Karpas-422 (cell line): Measurements from ENCODE around the gene PPP2R5A. TPM values are rescaled to one million over a fixed set of nuclear protein-coding genes. Genes with fewer than 3 reads are reported as not detected.
"Not testable (repeated sequence)": the region's sequence is repeated elsewhere in the genome, so short reads cannot be mapped to it uniquely, and the experiment has no call there.

Experiments used
- DNase-seq: peaks from one replicate; pipeline ENCODE4 v3.0.0-alpha.2; 2015
- H2AFZ ChIP-seq: fragments of 200-600 bp; sonication (generic); 2 replicates; pipeline ENCODE4 v1.6.1; 2014; ENCODE audit warnings: antibody characterized with exemption, low read length, mixed read lengths
- H3K27ac ChIP-seq: fragments of 200-600 bp; sonication (generic); 2 replicates; pipeline ENCODE4 v1.5.1; 2014; ENCODE audit warnings: mild to moderate bottlenecking, low read length, moderate library complexity
- H3K27me3 ChIP-seq: fragments of 200-600 bp; sonication (generic); 2 replicates; pipeline ENCODE4 v1.6.1; 2014; ENCODE audit warnings: low read length, mixed read lengths
- H3K36me3 ChIP-seq: fragments of 200-600 bp; sonication (generic); 2 replicates; pipeline ENCODE4 v1.6.1; 2014; ENCODE audit warnings: low read length, mixed read lengths; ENCODE audit not compliant: insufficient read depth
- H3K4me1 ChIP-seq: fragments of 200-600 bp; sonication (generic); 2 replicates; pipeline ENCODE4 v1.6.1; 2014; ENCODE audit warnings: mild to moderate bottlenecking, low read length, mixed read lengths
- H3K4me2 ChIP-seq: fragments of 200-600 bp; sonication (generic); 2 replicates; pipeline ENCODE4 v1.6.1; 2014; ENCODE audit warnings: low read length, low read depth, mild to moderate bottlenecking; ENCODE audit not compliant: poor library complexity, severe bottlenecking
- H3K4me3 ChIP-seq: fragments of 200-600 bp; sonication (generic); 2 replicates; pipeline ENCODE4 v1.5.1; 2014; ENCODE audit warnings: mild to moderate bottlenecking, antibody characterized with exemption, low read length, mixed read lengths
- H3K79me2 ChIP-seq: fragments of 200-600 bp; sonication (generic); 2 replicates; pipeline ENCODE4 v1.6.1; 2014; ENCODE audit warnings: mild to moderate bottlenecking, low read length, mixed read lengths
- H3K9ac ChIP-seq: fragments of 200-600 bp; sonication (generic); 2 replicates; pipeline ENCODE4 v1.6.0; 2014; ENCODE audit warnings: low read length
- H3K9me2 ChIP-seq: fragments of 200-600 bp; sonication (generic), shearing (Covaris generic); replicated peaks from 2 replicates; pipeline ENCODE4 v1.6.0; 2014; ENCODE audit warnings: mild to moderate bottlenecking, low read length, moderate library complexity; ENCODE audit not compliant: insufficient read depth
- H3K9me3 ChIP-seq: fragments of 300-700, 200-600 bp; sonication (generic); 2 replicates; pipeline ENCODE4 v1.6.1; 2014; ENCODE audit warnings: low read length, mixed read lengths
- H4K20me1 ChIP-seq: fragments of 200-600 bp; sonication (generic); 2 replicates; pipeline ENCODE4 v1.6.1; 2014; ENCODE audit warnings: mild to moderate bottlenecking, antibody characterized with exemption, low read length, low read depth; ENCODE audit not compliant: insufficient read depth
- total RNA-seq: library from RNA; depleted of rRNA; stranded (reverse); fragments of >200 nt; shearing (Covaris generic); gene quantifications from 2 replicates; pipeline ENCODE4 v1.2.3, GENCODE V29; 2014; ENCODE audit warnings: low replicate concordance

PPP2R5A gene
- total RNA-seq, 1 experiment from 2014 or later, result 41.6 TPM

DNA sequence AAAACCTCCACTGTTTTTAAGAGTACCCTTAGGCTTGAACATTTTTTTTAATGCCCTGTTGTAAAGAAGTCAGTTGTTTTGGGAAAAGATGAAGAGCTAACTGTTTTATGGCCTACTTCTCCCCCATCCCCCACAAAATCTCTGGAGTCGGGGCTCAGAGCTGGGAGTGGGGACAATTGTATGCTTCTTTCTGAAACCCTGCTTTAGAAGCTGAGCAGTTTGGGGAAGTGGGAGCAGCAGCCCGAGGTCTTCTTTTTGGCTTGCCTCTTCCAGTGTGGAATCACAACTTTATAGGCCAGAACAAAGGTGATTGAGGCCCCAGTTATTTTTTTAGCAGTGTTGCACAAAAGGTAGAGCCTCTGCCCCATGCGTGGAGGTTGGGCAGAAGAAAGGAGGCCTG lies 25.2 kb downstream of the PPP2R5A start:
- Histone ChIP-seq H3K4me1 (no peaks in the 10 kb centered on the region), H3K9me2 (no peaks in the 10 kb centered on the region), H3K27ac (no peak overlapping the region), H3K79me2 (peaks cover 94% of the 10 kb centered on the region), H2AFZ (no peak overlapping the region), H4K20me1 (no peaks in the 10 kb centered on the region), H3K27me3 (no peaks in the 10 kb centered on the region), H3K4me3 (no peak overlapping the region), H3K4me2 (no peak overlapping the region), H3K9me3 (no peaks in the 10 kb centered on the region), H3K9ac (no peak overlapping the region), H3K36me3 (peaks cover 19% of the 10 kb centered on the region)
- no peak for DNase-seq

DNA sequence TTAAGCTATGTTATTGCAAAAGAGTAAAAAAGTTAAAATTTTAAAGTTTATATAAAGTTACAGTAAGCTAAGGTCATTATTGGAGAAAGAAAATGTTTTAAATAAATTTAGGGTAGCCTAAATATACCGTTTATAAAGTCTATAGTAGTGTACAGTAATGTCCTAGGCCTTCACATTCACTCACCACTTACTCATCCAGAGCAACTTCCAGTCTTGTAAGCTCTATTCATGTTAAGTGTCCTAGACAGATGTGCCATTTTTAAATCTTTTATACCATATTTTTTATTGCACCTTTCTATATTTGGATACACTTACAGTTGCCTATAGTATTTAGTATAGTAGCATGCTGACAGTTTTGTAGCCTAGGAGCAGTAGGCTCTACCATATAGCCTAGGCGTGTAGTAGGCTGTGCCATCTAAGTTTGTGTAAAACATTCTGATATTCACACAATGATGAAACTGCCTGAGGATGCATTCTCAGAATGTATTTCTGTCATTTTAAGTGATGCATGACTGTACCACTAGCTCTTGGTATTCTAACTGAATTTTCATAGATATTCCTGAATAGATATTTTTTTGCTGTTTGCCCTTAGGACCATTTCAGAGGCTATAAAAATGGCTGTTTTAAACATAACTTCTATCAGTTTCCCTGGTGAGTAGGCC lies 26.8 kb downstream of the PPP2R5A start:
- no peaks in the 10 kb centered on the region for H3K27me3 ChIP-seq
- peaks cover 96% of the 10 kb centered on the region for H3K79me2 ChIP-seq
- H3K4me2 ChIP-seq, result no peak overlapping the region
- H3K9ac ChIP-seq, result no peak overlapping the region
- H3K9me3 ChIP-seq, result no peaks in the 10 kb centered on the region
- H2AFZ ChIP-seq, result no peak overlapping the region
- H3K4me1 ChIP-seq, result no peaks in the 10 kb centered on the region
- H3K27ac ChIP-seq, result no peak overlapping the region
- no peaks in the 10 kb centered on the region for H3K9me2 ChIP-seq
- H3K4me3 ChIP-seq, result no peak overlapping the region
- DNase-seq, result no peak
- no peaks in the 10 kb centered on the region for H4K20me1 ChIP-seq
- peaks cover 19% of the 10 kb centered on the region for H3K36me3 ChIP-seq

DNA sequence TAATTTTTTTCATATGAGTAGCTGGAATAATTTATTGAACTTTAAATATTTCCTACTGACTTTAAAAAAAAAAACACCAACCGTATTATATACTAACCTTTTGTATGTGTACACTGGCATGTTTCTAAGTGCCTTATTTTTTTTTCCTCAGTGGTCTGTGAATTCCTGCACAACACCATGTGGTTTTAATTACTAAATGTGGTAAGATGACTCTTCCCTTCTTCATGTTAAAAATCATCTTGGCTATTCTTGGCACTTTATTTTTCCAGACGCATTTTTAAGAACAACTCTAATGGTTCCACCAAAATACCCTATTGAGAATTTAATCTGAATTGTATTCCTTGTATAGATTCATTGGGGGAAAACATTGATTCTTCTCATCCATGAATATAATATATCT lies 28.4 kb downstream of the PPP2R5A start:
- no peaks in the 10 kb centered on the region for H3K9me3 ChIP-seq
- no peak overlapping the region for H3K9ac ChIP-seq
- no peaks in the 10 kb centered on the region for H3K9me2 ChIP-seq
- no peak overlapping the region for H3K4me2 ChIP-seq
- peaks cover 96% of the 10 kb centered on the region for H3K79me2 ChIP-seq
- no peak for DNase-seq
- H3K4me1 ChIP-seq, result no peaks in the 10 kb centered on the region
- H3K27me3 ChIP-seq, result no peaks in the 10 kb centered on the region
- H3K36me3 ChIP-seq, result peaks cover 19% of the 10 kb centered on the region
- no peak overlapping the region for H3K27ac ChIP-seq
- no peaks in the 10 kb centered on the region for H4K20me1 ChIP-seq
- H2AFZ ChIP-seq, result no peak overlapping the region
- H3K4me3 ChIP-seq, result no peak overlapping the region

DNA sequence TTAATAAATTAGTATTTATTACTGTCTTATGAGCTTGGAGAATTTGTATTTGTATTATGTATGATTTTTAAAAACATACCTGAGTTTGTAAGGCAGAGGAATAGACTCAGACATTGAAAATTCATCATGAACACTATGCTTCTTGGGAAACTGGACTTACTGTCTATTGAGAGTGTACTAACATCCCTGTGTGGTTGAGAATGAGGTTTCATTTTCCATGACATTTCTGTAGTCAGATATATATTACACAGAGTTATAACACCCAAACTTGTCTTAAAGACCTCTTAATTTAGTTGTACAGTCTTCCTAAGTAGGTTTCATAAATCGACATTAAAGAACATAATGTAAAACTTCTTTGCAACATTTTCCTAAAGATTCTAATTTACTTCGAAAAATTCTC lies 30.0 kb downstream of the PPP2R5A start:
- no peak overlapping the region for H3K4me2 ChIP-seq
- no peak overlapping the region for H2AFZ ChIP-seq
- DNase-seq, result no peak
- H3K36me3 ChIP-seq, result peaks cover 16% of the 10 kb centered on the region
- H3K9ac ChIP-seq, result no peak overlapping the region
- H3K4me3 ChIP-seq, result no peak overlapping the region
- no peaks in the 10 kb centered on the region for H3K4me1 ChIP-seq
- H3K79me2 ChIP-seq, result peaks cover 88% of the 10 kb centered on the region
- no peaks in the 10 kb centered on the region for H3K9me3 ChIP-seq
- no peak overlapping the region for H3K27ac ChIP-seq
- H3K27me3 ChIP-seq, result no peaks in the 10 kb centered on the region
- no peaks in the 10 kb centered on the region for H4K20me1 ChIP-seq
- no peaks in the 10 kb centered on the region for H3K9me2 ChIP-seq

DNA sequence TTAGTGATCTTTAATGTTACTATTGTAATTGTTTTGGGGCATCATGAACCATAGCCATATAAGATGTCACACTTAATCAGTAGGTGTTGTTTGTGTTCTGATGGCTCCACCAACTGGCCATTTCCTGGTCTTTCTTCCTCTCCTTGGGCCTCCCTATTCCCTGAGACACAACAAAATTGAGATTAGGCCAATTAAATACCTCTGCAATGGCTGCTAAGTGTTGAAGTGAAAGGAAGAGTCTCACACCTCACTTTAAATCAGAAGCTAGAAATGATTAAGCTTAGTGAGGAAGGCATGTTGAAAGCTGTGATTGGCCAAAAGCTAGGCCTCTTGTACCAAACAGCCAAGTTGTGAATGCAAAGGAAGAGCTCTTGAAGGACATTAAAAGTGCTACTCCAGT lies 30.7 kb downstream of the PPP2R5A start:
- Histone ChIP-seq H3K36me3 (peaks cover 16% of the 10 kb centered on the region), H3K27ac (no peak overlapping the region), H3K4me3 (no peak overlapping the region), H3K9me2 (no peaks in the 10 kb centered on the region), H3K9me3 (no peaks in the 10 kb centered on the region), H3K9ac (no peak overlapping the region), H3K4me1 (no peaks in the 10 kb centered on the region), H2AFZ (no peak overlapping the region), H3K4me2 (no peak overlapping the region), H3K79me2 (peaks cover 81% of the 10 kb centered on the region), H4K20me1 (no peaks in the 10 kb centered on the region), H3K27me3 (no peaks in the 10 kb centered on the region)
- peak; percentile 49 for DNase-seq

DNA sequence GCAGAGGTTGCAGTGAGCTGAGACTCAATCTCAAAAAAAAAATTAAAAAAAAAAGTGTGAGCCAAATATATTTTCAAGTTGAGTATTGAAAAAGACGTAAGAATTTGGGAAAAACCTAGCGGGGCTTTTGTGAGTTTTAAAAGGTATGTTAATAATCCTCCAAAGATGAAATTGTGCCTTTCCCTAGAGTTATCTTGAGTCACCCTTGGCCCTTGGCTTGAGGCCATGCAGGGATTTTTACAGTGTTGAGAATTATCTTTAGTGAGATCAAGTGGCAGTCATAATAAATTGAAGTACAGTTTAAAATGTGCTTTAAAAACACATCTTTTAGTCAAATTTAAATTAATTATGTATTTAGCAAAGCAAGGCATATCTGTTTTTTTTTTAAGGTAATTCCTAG lies 32.7 kb downstream of the PPP2R5A start:
- DNase-seq, result no peak
- H2AFZ ChIP-seq, result no peak overlapping the region
- H3K9me2 ChIP-seq, result no peaks in the 10 kb centered on the region
- no peaks in the 10 kb centered on the region for H4K20me1 ChIP-seq
- H3K27ac ChIP-seq, result no peak overlapping the region
- H3K4me1 ChIP-seq, result no peaks in the 10 kb centered on the region
- H3K4me2 ChIP-seq, result no peak overlapping the region
- H3K4me3 ChIP-seq, result no peak overlapping the region
- no peak overlapping the region for H3K9ac ChIP-seq
- peaks cover 68% of the 10 kb centered on the region for H3K79me2 ChIP-seq
- H3K36me3 ChIP-seq, result peaks cover 8% of the 10 kb centered on the region
- no peaks in the 10 kb centered on the region for H3K27me3 ChIP-seq
- H3K9me3 ChIP-seq, result no peaks in the 10 kb centered on the region

DNA sequence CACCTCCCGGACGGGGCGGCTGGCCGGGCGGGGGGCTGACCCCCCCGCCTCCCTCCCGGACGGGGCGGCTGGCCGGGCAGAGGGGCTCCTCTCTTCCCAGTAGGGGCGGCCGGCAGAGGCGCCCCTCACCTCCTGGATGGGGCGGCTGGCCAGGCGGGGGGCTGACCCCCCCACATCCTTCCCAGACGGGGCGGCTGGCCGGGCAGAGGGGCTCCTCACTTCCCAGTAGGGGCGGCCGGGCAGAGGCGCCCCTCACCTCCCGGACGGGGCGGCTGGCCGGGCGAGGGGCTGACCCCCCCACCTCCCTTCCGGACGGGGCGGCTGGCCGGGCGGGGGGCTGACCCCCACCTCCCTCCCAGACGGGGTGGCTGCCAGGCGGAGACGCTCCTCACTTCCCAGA lies 35.8 kb downstream of the PPP2R5A start:
- H3K4me1 ChIP-seq, H3K36me3 ChIP-seq, H3K27me3 ChIP-seq, H3K9me2 ChIP-seq, H2AFZ ChIP-seq, H3K27ac ChIP-seq, DNase-seq, H4K20me1 ChIP-seq, H3K9ac ChIP-seq, H3K4me3 ChIP-seq, H3K4me2 ChIP-seq, H3K9me3 ChIP-seq: not testable (repeated sequence)
- H3K79me2 ChIP-seq, result peaks cover 65% of the 10 kb centered on the region

DNA sequence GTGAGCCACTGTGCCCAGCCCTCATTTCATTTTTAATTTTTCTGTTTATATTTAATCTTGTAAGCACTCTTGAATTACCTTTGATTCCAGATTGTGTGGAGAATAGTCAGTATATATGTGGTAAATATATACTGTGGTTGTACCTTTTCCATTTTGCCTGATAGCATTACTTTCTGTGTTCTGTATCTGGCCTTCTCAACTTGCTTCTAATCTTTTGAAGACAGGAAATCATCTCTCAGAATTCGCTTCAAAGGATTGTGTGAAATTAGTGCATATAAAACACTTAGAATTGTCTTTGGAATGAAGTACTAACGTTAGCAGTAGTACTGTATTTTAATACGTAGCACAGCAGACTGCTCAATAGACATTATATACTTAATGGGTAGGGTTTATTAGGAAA lies 37.9 kb downstream of the PPP2R5A start:
- Histone ChIP-seq H3K4me2 (no peak overlapping the region), H3K9ac (no peak overlapping the region), H2AFZ (no peak overlapping the region), H3K4me1 (no peaks in the 10 kb centered on the region), H4K20me1 (no peaks in the 10 kb centered on the region), H3K4me3 (no peak overlapping the region), H3K9me2 (no peaks in the 10 kb centered on the region), H3K36me3 (no peaks in the 10 kb centered on the region), H3K79me2 (peaks cover 65% of the 10 kb centered on the region), H3K27me3 (no peaks in the 10 kb centered on the region), H3K27ac (no peak overlapping the region), H3K9me3 (no peaks in the 10 kb centered on the region)
- no peak for DNase-seq

DNA sequence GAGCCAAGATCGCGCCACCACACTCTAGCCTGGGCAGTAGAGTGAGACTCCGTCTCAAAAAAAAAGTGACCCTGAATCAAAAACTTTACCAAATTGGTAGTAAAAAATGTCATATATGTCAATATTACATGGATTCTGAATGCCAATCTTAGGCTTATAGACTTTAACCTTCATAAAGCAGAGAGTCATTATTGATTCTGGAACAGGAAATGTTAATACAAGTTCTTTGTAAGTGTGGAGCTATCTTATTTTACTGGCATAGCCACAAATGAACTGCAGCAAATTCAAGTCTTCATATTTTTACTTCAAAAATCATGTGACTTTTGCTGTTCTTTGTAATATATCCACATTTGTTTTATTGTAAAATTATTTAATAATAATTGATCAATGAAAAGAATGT lies 41.3 kb downstream of the PPP2R5A start:
- no peaks in the 10 kb centered on the region for H3K4me1 ChIP-seq
- H3K9me3 ChIP-seq, result no peaks in the 10 kb centered on the region
- no peak overlapping the region for H3K27ac ChIP-seq
- DNase-seq, result no peak
- no peak overlapping the region for H3K4me2 ChIP-seq
- H4K20me1 ChIP-seq, result no peaks in the 10 kb centered on the region
- no peak overlapping the region for H2AFZ ChIP-seq
- H3K9me2 ChIP-seq, result no peaks in the 10 kb centered on the region
- H3K36me3 ChIP-seq, result no peaks in the 10 kb centered on the region
- peaks cover 68% of the 10 kb centered on the region for H3K79me2 ChIP-seq
- H3K4me3 ChIP-seq, result no peak overlapping the region
- H3K27me3 ChIP-seq, result no peaks in the 10 kb centered on the region
- H3K9ac ChIP-seq, result no peak overlapping the region
